ENCODE results near the gene SCN5A.

SCN5A gene

GRCh38 chr3:38647217-38647970 lies 2.1 kb downstream of the SCN5A start:
- DNase-seq (ENCODE audit: low read depth in 2 of 2) = no peak

GRCh38 chr3:38646630-38647029 lies 2.9 kb downstream of the SCN5A start:
- no peak for DNase-seq (ENCODE audit: low read depth in 2 of 2)

- no peak for DNase-seq (ENCODE audit: low read depth in 2 of 2)
Measured at GRCh38 chr3:38646062-38646461, 3.4 kb downstream of the SCN5A start.

GRCh38 chr3:38645601-38646000 lies 3.9 kb downstream of the SCN5A start:
- no peak for DNase-seq (ENCODE audit: low read depth in 2 of 2)

DNA sequence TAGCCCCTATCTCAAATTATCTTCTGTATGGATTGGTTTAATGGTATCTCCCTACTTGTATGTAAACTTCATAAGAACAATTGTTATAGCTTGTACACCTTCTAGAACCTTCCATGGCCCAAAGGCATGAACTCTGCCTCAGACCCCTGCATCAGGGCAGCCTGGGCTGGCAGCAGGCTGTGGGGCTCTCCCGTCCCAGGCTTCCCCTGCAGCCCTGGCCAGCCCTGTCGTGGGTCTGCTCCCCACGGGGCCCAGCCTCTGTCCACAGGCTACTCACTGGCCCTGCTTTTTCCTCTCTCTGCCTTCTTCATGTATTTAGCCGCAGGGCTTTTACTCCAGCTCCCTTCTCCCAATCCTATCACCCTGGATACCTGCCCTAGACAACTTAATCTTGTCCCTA lies 4.4 kb downstream of the SCN5A start:
- no peak for DNase-seq (ENCODE audit: low read depth in 2 of 2)

DNA sequence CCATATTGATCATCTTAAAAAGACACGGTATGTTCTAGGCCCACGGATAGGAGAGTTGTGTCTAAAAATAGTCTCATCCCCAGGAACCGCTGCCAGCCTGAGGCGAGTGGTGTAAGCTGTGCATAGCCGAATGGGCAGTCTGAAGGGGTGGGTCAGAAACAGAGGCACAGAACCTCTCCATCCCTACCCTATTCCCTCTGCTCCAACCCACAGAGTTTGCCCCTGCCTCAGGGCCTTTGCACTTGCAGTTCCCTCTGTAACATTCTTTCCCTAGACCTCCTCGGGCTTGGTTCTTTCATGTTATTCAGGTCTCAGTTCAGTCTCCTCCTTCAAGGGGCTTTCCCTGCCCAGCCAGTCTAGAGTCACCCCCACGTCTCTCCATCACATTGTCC lies 4.8 kb downstream of the SCN5A start:
- no peak for DNase-seq (ENCODE audit: low read depth in 2 of 2)

GRCh38 chr3:38644016-38644661 lies 5.3 kb downstream of the SCN5A start:
- no peak for DNase-seq (ENCODE audit: low read depth in 2 of 2)

DNA sequence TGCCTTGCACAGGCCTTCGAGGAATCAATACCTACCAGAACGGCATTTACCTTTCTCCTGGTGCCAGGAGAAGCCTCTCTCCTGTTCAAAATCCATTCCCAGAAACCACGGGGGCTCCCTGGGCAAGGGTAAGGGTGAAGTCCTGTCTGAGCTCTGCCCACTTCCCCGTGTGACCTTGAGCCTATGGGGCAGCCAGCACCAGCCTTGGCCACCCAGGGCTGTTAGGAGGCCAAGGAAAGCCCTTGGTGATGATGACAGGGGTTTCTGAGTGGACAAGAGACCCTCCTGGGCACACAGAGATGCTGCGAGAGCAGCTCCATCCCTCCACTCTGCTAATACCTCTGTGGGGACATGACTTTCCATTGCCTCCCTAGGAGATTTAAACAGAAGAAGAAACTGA lies 5.9 kb downstream of the SCN5A start:
- no peak for DNase-seq (ENCODE audit: low read depth in 2 of 2)

GRCh38 chr3:38643090-38643489 lies 6.4 kb downstream of the SCN5A start:
- DNase-seq (ENCODE audit: low read depth in 2 of 2) = no peak

DNA sequence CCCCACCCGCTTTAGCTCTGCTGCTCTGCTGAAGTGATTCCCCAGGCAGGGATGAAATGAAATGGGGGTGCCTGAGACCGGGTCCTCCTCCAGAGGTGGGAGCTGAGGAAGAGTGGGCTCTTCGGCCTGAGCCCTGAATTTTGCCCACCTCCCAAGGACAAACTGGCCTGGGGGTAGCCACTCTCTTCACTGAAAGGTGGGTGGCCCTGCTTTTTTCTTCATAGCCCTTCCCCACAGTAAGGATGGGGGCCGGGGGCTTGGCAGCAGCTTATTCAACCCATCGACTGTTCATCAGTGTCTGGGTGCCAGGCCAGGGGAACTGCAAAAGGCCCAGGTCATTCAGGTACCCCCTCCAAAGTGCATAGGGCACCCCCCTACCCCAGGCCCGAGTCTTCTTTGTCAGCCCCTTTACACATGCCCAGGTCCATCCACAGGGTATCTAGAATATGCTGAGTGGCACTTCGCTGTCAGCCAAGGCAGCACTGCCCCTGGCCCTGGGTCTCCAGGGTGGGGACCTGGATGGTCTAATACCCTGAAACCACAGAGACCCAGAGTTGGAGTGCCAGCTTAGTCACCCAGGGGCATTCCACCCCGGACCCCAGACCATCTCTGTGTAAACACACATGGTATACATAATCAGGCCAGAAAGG lies 7.9 kb downstream of the SCN5A start:
- no peak for DNase-seq (ENCODE audit: low read depth in 2 of 2)

GRCh38 chr3:38640661-38641452 lies 8.6 kb downstream of the SCN5A start:
- DNase-seq (ENCODE audit: low read depth in 2 of 2) = no peak

- no peak for DNase-seq (ENCODE audit: low read depth in 2 of 2)
Measured at GRCh38 chr3:38638354-38638753, 11.1 kb downstream of the SCN5A start.

GRCh38 chr3:38637906-38638305 lies 11.6 kb downstream of the SCN5A start:
- DNase-seq (ENCODE audit: low read depth in 2 of 2) = no peak

DNA sequence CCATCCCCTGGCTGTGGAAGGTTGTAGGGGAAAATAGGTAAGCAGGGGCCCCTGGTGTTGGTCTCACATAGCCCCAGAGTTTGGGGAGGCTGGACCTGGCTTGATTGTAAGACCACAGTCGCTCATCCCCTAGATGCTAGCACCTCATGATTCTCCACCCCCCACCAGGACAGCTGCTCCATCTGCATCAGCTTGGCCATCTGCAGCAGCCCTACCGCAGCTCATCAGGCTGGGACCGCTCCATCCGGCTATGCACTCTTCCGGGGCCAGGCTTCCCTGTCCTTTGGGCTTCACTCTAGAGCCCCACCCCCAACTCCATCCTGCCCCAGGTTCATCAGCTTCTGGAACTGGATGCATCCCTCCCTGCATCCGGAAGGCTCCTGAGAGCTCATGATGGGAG lies 12.6 kb downstream of the SCN5A start:
- DNase-seq (ENCODE audit: low read depth in 2 of 2) = no peak

GRCh38 chr3:38636464-38636863 lies 13.0 kb downstream of the SCN5A start:
- no peak for DNase-seq (ENCODE audit: low read depth in 2 of 2)

- no peak for DNase-seq (ENCODE audit: low read depth in 2 of 2)
Measured at GRCh38 chr3:38634111-38634510, 15.4 kb downstream of the SCN5A start.

- DNase-seq (ENCODE audit: low read depth in 2 of 2) = no peak
Measured at GRCh38 chr3:38632989-38633388, 16.5 kb downstream of the SCN5A start.

- no peak for DNase-seq (ENCODE audit: low read depth in 2 of 2)
Measured at GRCh38 chr3:38630606-38631005, 18.9 kb downstream of the SCN5A start.

DNA sequence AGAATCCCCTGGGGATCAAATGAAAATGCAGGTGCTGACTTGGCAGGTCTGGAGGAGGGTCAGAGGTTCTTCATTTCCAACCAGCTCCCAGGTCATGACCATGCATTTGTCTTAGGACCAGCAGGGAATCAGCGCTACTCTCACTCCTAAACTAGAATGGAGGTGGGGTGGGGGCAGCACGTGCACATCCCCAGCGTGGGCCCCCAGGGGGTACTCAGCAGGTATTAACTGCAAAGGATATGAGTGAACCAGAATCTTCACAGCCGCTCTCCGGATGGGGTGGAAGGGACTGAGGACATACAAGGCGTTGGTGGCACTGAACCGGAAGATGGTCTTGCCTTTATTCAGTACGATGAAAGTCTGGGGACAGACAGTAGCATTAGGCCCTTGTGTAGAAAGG lies 19.4 kb downstream of the SCN5A start:
- no peak for DNase-seq (ENCODE audit: low read depth in 2 of 2)

DNA sequence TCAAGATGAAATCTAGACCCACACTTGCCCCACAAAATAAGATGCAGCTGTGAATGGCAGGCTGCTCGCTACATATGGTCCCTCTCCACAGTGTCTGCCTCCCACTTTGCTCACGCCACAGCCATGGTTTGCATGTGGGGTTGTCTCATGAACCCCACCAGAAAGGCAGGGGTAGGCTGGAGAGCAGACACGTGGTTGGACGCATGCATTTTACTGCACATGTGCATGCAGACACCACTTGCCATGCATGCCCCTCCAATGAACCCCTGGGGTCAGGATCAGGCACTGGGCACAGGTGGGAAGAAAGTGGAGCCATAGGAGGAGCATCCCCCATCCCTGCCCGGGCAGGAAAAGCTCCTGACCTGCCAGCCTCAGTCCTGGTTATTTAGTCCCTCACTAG lies 20.7 kb downstream of the SCN5A start:
- DNase-seq (ENCODE audit: low read depth in 2 of 2) = no peak

- DNase-seq (ENCODE audit: low read depth in 2 of 2) = no peak
Measured at GRCh38 chr3:38627956-38628355, 21.5 kb downstream of the SCN5A start.

- DNase-seq (ENCODE audit: low read depth in 2 of 2) = no peak
Measured at GRCh38 chr3:38626171-38626570, 23.3 kb downstream of the SCN5A start.

All from stimulated activated CD8-positive, alpha-beta memory T cell treated with anti-CD3 and anti-CD28 coated beads, Interleukin-2, amount 100 ng/mL, for 1 hour (primary cell).